GM19397 (cell line): ENCODE data around the gene ANKRD2.

Experiments used
- ATAC-seq: cut with Tn5 transposase; IDR thresholded peaks from one replicate; pipeline ENCODE4 v1.9.1; 2021; ENCODE audit warnings: mild to moderate bottlenecking, moderate library complexity; ENCODE audit not compliant: unreplicated experiment

Gene ANKRD2

DNA sequence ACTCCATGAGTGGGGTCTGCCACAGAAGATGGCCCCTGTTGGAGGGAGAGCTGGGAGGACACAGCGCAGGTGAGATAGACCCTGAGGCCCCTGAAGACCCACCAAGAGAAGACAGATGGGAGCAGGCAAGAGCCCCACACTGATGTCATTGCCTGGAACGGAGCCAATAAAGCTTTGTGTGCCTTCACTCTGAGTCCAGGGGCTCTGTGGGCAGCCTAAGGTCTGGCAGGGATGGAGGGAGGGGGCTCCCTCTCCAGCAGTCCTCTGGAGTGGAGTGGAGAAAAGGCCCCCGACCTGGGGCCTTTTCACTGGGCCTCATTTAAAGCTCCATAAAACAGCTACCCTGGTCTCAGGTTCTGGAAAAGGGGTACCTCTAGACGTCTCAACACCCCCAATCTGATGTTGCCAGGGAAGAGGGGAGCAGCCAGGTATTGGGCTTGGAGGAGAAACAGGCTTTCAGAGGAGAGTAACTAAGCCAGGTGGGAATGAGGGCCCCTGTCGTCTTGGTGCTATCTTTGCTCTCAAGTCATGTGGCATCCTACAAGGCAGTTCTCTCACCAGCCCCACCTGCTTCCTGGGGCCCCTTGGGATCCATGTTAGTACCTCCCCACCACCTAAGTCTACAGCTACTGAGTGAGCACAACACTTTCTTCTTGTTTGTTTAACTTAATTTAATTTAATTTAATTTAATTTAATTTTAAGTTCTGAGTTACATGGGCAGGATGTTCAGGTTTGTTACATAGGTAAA, 18.3 kb downstream of the ANKRD2 start:
- ATAC-seq = no peak

DNA sequence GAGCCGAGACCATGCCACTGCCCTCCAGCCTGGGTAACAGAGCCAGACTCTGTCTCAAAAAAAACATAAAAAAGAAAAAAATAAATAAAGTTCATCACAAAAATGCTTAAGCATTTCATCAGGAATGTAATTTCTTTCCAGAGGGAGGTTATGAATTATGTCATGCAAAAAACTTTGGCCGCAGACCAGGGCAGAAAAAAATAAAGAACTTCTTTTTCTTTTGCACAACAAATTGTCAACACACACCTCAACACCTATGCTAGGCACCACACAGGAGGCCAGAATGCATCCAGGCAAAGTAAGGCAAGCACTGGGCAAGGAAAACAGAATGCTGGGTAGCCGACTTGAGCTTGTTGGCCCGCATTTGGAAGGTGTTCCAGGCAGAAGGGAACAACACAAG, 20.8 kb downstream of the ANKRD2 start:
- ATAC-seq = no peak

GRCh38 chr10:97596101-97597082, 23.8 kb downstream of the ANKRD2 start:
- no peak for ATAC-seq

DNA sequence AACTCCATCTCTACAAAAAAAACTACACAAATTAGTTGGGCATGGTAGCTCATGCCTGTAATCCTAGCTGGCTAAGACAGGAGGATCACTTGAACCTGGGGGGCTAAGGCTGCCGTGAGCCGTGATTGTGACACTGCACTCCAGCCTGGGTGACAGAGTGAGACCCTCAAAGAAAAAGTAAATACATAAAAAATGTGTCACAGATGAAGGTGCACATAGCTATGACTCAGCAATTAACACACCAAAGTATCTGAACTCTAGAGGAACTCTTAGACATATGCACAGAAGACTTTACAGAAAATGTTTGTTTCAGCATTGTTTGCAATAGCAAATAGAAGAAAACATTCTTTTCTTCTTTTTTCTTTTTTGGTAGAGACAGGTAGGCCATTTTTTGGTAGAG, 25.2 kb downstream of the ANKRD2 start:
- no peak for ATAC-seq

GRCh38 chr10:97598407-97599271, 26.1 kb downstream of the ANKRD2 start:
- no peak for ATAC-seq

DNA sequence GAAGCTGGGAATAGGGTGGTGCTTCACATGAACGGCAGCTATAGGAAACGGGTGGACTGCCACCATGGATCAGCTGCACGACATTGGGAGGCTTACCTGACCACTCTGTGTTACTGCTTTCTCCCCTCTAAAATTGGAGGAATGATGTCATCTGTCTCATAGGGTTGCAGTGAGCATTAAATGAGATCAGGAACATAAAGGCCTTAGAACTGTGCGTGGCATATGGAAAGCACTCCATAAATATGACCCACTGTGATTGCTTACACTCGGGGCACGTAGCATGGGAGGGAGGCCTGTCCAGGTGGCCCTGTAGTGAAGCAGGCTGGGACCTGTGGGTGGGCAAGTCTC, 26.7 kb downstream of the ANKRD2 start:
- ATAC-seq = no peak

- no peak for ATAC-seq
Observed at GRCh38 chr10:97600616-97601015, 28.0 kb downstream of the ANKRD2 start.

DNA sequence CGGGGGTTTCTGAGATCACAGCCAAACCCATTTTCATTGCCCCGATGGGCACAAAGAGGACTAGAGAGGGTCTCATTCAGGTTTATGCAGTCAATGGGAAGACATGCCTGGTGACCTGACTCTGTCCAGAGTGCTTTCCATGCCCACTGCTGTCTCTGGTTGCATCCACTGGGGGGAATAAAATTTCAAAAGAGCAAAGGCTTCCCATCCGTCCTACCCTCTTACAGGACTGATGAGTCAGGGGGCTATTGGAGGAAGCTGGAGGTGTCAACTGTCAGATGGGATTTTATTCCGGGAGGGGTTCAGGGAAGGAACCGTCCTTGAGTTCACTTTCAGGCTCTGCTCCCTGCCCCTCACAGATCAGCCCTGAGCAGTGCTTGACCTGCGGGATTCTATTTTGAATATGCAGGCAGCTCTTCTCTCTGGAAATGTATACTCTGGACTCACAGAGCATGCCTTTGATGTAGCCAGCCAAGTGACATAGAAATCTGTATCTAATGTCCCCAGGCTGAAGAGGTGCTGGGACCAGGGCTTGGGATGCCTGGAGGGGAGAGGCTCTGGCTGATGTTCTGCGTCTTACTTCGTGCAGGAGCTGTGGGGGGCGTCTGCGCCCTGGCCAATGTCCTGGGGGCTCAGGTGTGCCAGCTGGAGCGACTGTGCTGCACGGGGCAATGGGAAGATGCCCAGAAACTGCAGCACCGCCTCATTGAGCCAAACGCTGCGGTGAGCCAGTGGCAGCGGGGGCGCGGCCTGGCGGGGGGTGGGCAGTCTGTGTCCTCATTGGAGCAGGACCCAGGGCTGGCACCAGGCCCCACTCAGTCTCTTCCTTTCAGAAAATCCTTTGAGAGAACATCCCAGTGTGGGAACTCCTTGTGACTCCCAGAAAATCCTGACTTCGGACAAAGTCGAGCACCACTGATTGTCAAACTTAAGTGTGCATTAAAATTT, 29.0 kb downstream of the ANKRD2 start:
- ATAC-seq = no peak

DNA sequence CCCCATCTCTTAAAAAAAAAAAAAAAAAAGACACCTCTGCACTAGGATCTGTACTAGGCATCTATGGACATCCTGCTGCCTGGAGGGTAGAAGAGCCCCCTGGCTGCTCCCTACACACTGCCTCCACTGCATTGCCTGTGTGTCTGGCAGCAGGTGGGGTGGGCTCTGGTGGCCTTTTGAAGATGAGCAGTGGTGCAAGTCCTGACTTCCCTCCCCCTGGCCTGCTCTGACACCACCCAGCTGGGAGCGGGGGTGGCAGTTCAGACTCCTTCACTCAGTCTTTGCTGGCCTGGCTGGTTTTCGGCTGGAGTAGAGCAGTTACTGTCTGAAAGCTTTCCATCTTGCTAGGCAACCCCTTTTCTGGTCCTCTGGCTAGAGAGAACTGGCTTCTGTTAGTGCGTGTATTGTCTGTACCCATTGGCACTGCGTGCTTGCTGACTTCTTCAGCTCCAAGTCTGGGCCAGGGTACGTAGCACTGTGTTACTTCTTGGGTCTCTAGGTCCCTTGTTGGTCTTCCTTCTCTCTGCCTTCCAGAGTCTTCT, 34.6 kb downstream of the ANKRD2 start:
- no peak for ATAC-seq

DNA sequence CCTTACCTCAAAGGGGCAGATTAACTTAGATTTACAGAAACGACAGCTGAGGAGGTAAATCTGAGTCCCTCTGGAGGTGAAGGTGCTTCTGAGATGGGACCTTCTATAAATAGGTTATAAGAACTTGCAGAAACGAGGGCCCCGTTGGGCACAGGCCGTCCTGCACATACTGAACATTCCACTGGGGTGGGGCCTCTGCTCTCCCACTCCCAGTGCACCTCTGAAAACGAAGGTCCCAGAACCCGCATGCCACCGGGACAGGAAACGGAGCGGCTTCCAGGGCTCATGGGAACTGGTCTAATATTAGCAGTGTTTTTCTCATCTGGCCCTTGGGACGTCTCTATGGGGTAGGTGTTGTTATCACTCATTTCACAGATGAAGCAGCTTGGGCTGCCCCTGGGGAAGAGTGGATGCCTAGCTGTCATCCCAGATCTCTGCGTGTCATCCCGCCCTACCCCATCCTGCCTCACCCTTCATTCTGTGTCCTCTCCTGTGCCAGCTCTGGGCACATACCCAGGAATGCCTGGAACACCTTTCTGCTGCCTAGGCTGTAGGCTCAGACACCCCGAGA, 36.5 kb downstream of the ANKRD2 start:
- ATAC-seq = no peak

- no peak for ATAC-seq
Observed at GRCh38 chr10:97611473-97611872, 38.9 kb downstream of the ANKRD2 start.

GRCh38 chr10:97612386-97612785, 39.8 kb downstream of the ANKRD2 start:
- no peak for ATAC-seq

- no peak for ATAC-seq
Observed at GRCh38 chr10:97618285-97618684, 45.7 kb downstream of the ANKRD2 start.

DNA sequence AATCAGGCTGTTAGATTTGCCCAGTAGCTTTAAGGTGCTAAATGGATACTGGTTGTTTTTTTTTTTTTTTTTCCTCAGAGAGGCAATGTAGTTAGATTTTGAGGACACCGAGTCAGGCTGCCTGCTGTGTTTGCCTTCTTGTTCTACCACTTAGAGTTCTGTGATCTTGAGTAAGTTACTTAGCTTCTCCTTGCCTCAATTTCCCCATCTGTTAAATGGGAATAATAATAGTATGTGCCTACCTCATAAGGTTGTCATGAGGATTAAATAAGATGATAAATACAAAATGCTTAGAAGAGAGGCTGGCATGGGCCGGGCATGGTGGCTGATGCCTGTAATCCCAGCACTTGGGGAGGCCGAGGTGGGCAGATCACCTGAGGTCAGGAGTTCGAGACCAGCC, 46.2 kb downstream of the ANKRD2 start:
- ATAC-seq = no peak

DNA sequence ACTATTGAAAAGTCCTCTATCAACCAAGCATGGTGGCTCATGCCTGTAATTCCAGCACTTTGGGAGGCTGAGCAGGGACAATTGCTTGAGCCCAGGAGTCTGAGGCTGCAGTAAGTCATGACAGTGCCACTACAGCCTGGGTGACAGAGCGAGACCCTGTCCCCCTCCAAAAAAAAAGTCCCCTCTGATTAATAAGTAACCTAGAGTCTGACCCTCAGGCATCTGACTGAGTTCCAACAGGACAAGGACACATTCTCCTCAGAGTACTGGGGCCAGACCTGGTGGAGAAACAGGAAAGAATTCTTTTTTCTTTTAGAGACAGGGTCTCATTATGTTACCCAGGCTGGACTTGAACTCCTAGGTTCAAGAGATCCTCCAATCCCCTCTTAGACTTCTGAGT, 50.7 kb downstream of the ANKRD2 start:
- no peak for ATAC-seq

DNA sequence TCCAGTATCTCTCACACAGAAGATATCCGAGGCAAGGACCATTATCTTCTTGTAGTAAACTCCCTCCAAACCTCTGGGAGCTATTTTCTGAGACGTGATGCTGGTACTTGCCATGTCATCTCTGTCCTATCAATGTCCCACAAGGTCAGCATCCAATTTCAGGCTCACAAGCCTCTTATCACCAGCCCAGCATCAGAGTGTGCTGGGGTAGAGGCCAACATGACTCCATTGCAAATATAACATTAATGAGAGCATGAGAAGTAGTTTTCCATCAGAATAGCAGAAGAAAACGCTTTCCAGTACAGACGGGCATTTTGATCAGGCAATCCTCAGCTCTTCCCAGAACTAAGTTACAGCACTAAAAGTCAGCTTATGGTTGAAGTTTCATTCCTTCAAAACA, 55.2 kb downstream of the ANKRD2 start:
- no peak for ATAC-seq

GRCh38 chr10:97628228-97628627, 55.6 kb downstream of the ANKRD2 start:
- no peak for ATAC-seq

GRCh38 chr10:97629289-97629688, 56.7 kb downstream of the ANKRD2 start:
- ATAC-seq = no peak

- no peak for ATAC-seq
Observed at GRCh38 chr10:97631098-97631497, 58.5 kb downstream of the ANKRD2 start.
